ENCODE measurements around the gene METTL26.
"Not testable (repeated sequence)": the region's sequence is repeated elsewhere in the genome, so short reads cannot be mapped to it uniquely, and the experiment has no call there.

Gene METTL26

GRCh38 chr16:624526-625070, 11.5 kb downstream of the METTL26 start:
- DNase-seq, result no peak

DNA sequence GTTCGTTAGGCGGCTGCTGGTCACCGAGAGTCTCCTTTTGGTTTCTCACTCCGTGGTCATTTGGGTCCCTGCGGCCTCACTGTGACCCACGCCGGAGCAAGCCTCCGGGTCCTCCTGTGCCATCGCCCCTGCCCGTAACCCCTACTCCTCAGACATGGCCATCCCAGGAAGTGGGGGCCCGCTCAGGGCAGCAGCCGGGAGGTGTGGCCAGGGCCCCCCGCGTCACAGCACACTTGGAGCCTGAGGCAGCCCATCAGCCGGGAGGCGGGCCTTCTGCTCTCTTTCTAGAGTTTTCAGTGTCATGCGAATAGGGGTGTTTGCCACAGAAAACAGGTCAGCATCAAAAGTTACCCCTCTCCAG, 13.2 kb downstream of the METTL26 start:
- DNase-seq, result no peak

- no peak for DNase-seq
Observed at GRCh38 chr16:621526-622105, 14.5 kb downstream of the METTL26 start.

DNA sequence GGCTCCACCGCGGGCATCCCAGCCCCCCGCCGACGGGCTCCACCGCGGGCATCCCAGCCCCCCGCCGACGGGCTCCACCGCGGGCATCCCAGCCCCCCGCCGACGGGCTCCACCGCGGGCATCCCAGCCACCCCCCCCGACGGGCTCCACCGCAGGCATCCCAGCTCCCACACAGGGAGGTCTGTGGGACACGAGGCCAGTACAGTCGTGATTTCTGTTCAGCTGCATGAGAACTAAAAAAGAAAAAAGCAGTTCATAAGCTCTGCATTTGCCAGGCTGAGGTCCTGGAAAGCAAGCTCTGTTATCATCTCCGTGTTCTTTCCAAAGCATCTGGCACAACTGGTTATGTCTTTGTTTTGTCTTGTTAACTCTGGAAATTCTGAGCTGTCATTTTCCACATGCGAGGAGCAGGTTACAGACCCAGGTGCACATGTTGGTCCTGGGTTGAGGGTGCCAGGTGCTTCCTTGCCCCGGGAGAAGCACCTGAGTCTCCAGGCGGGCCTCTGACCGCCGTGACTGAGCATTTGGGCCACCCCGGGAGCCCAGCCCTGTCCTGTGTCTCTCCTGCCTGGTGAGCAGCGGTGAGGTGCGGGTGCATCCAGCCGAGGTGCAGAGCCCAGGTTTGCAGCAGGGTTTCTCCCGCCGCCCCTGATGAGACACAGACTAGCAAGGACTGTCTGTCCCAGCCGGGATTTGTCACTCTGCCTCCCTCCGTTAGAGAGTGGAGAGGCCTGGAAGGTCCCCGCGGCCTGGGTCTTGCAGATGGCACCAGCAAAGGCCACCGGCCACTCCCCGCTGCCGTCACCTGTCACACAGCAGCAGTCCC, 15.2 kb downstream of the METTL26 start:
- no peak for DNase-seq

- DNase-seq, result no peak
Observed at GRCh38 chr16:619476-620100, 16.5 kb downstream of the METTL26 start.

GRCh38 chr16:617855-618254, 18.2 kb downstream of the METTL26 start:
- DNase-seq, result no peak

- no peak for DNase-seq
Observed at GRCh38 chr16:616733-617586, 19.1 kb downstream of the METTL26 start.

- no peak for DNase-seq
Observed at GRCh38 chr16:615122-615521, 21.0 kb downstream of the METTL26 start.

DNA sequence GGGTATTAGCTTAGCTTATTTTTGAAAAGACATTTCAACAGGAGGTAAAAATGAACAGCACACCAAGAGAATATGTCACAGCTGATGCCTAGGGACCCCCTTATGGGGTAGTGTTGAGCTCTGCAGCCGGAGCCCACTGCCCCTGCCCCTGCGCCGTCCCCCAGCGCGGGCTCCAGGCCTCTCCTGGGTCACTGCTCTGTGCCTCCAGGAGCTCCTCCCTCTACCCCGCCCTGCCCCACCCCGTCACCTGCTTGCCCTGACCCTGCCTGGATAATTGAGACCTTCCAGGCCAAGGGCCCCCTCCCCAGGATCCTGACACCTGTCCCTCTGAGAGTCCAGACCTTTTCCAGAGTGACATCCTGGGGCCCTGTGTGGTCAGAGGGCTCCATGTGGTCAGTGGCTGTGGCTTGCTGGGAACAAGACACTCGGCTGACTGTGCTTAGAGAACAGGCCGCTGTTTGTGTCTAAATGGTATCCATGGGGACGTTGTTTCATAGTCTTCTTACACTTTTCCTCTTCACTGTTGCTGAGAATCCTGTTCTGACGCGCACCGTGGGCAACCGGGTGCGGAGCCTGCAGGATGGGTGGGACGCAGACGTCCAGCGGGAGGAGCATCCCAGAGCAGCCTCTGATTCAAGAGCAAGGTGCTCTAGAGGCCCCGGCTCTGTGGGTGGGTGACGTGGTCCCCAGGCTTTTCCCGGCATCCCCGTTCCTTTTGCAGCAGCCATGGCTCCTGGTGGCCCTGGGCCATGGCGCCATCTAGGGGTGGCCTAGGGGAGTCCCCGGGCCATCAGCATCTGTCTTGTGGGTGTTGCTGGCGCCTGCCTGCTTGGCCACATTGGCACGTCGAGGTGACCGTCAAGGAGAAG, 25.4 kb downstream of the METTL26 start:
- peak; percentile 38 to 63 for DNase-seq

DNA sequence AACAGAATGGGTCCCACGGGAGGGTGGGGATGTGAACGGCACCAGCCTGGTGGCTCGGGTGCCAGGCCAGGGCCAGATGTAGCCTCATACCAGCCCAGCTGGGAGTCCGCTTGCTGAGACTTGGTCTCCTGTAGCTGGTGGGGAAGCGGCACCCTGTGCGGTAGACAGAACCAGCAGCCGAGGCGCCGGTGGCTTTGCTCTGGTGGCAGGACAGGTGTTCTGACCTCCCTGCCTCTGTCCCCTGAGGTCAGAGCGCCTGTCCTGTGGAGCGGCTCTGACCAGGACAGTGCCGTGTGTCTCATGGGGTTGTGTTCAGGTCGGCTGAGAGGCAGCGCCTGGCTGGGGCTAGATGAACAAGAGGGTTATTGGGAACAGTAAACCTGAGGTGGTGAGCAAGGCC, 26.1 kb downstream of the METTL26 start:
- no peak for DNase-seq

- DNase-seq, result no peak
Observed at GRCh38 chr16:609316-609715, 26.8 kb downstream of the METTL26 start.

DNA sequence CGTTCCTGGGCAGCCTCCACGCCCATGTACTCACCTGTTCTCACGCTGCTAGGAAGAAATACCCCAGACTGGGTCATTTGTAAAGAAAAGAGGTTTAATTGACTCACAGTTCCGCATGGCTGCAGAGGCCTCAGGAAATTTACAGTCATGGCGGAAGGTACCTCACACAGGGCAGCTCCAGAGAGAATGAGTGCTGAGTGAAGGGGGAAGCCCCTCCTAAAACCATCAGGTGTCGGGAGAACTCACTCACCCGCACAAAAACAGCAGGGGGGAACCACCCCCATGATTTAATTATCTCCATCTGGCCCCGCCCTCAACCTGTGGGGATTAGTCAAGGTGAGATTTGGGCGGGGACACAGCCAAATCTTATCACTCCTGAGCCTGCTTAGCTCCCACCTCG, 28.1 kb downstream of the METTL26 start:
- DNase-seq, result peak in 1 of 2 experiments; percentile 7

GRCh38 chr16:606656-607307, 29.3 kb downstream of the METTL26 start:
- no peak for DNase-seq

DNA sequence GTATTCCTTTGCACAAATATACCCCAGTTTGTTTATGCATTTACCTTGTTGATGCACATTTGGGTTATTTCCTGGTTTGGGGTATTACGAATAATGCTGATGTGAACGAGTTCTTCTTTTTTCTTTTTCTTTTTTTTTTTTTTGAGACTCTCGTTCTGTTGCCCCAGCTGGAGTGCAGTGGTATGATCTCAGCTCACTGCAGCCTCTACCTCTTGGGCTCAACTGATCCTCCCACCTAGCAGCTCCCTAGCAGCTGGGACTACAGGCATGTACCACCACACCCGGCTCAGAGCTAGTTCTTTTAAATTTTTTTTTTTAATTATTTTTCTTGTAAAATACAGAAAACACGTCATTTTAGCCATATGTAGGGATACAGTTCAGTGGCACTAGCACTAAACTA, 32.2 kb downstream of the METTL26 start:
- no peak for DNase-seq

- DNase-seq, result no peak
Observed at GRCh38 chr16:600781-601180, 35.3 kb downstream of the METTL26 start.

DNA sequence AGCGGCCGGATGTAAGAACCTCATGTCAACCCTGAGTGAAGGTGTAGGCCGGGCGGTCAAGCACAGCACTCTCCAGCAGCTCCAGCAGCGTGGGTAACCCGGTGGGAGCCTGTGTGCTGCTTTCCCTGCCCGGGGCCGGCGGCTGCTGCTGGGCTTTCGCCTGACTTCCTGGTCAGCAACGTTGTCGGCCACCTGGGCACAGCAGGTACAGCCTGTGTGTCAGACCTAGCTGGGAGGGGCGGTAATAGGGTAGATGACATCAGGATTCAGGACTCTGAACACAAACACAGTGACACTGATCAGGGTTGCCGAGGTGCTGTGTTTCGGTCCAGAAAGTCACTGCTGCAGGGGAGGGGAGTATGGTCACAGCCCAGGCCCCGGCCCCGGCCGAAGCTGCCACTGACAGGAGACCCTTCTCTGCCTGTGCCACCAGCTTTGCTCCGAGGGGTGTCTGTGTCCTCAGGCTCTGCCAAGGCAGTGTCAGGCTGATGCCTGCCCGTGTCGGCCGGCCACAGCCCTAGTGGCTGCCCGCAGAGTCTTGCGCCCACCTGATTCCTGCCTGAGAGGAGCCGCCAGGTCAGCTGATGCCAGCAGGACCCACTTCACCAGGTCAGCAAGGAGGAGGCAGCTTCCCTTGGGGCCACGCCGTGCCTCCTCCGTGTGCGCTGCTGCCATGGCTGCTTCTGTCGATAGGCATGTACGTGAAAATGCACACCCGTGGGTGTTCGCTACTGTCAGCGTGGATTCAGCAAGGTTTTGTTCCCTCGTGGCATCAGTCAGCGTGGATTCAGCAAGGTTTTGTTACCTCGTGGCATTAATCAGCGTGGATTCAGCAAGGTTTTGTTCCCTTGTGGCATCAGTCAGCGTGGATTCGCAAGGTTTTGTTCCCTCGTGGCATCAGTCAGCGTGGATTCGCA, 37.0 kb downstream of the METTL26 start:
- DNase-seq, result no peak

DNA sequence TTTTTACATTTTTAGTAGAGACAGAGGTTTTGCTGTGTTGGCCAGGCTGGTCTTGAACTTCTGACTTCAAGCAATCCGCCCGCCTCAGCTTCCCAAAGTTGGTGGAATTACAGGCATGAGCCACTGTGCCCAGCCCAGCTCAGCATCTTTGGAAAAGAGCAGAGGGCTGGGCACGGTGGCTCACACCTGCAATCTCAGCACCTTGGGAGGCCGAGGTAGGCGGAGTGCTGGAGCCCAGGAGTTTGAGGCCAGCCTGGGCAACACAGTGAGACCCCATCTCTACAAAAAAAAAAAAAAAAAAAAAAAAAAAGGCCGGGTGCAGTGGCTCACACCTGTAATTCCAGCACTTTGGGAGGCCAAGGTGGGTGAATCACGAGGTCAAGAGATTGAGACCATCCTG, 38.5 kb downstream of the METTL26 start:
- not testable (repeated sequence) for DNase-seq

- no peak for DNase-seq
Observed at GRCh38 chr16:596736-597060, 39.4 kb downstream of the METTL26 start.

GRCh38 chr16:595942-596735, 40.0 kb downstream of the METTL26 start:
- DNase-seq, result no peak

DNA sequence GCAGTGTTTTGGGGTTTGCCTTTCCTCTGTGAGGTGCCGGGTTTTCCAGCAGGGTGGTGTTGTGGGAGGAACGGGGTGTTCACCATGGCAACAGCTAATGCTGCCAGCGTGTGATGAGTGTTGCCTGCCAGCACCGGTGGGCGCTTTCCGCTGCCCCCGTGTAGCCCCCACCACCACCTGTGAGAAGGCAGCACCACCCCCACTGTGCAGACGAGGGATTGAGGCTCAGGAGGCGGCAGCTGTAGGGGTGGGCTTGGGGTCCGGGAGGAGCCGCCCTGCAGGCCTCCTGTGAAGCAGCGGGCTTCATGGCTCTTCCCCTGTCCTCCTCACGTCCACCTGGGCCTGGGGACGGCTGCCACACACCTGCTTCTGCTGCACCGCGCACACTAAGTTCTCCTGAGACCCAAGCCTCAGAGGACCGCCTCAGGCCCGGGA, 41.0 kb downstream of the METTL26 start:
- DNase-seq, result no peak

Measured in stimulated activated CD4-positive, alpha-beta T cell treated with anti-CD3 and anti-CD28 coated beads, Interleukin-4, amount 100 ng/mL, for 4 hours (primary cell).